Activated naive CD4-positive, alpha-beta T cell treated with anti-CD3 and anti-CD28 coated beads, Interleukin-2, amount 50 U/mL, for 16 hours (primary cell): ENCODE measurements around the gene CGGBP1.
"Not testable (repeated sequence)": the region's sequence is repeated elsewhere in the genome, so short reads cannot be mapped to it uniquely, and the experiment has no call there.

ENCODE experiments used
- DNase-seq: peaks from one replicate; pipeline ENCODE4 v3.0.0-alpha.2; 2020

Gene CGGBP1

GRCh38 chr3:88033808-88034207, 25.0 kb downstream of the CGGBP1 start:
- DNase-seq, result no peak

DNA sequence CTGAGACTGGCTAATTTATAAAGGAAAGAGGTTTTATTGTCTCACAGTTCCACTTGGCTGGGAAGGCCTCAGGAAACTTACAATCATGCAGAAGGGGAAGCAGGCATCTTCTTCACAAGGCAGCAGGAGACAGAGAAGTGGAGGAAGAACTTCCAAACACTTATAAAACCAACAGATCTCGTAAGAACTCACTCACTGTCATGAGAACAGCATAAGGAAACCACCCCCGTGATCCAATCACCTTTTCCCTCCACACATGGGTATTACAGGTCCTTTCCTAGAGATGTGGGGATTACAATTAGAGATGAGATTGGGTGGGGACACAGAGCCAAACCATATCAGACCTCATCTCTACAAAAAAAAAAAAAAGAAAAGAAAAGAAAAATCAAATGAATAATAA, 25.7 kb downstream of the CGGBP1 start:
- no peak for DNase-seq

DNA sequence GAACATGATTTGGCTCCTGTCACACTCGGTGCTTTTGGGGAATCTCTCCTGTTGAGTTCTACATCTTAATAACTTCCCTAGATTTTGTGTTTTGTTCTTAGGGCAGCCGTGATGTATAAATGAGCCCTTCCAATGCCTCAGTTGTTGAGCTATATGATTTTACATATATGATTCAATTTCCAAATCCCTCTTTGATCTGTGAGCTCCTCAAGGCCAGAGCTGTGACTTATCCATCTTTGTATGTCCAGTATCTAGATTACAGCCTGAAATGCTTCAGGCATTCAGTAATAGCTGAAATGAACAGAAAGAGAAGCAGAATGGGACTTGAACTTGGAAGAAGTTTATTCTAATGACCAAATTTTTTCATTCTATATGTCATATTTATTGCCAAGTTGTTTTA, 26.6 kb downstream of the CGGBP1 start:
- no peak for DNase-seq

GRCh38 chr3:88031642-88032077, 27.1 kb downstream of the CGGBP1 start:
- DNase-seq, result no peak

GRCh38 chr3:88030210-88030609, 28.6 kb downstream of the CGGBP1 start:
- no peak for DNase-seq

DNA sequence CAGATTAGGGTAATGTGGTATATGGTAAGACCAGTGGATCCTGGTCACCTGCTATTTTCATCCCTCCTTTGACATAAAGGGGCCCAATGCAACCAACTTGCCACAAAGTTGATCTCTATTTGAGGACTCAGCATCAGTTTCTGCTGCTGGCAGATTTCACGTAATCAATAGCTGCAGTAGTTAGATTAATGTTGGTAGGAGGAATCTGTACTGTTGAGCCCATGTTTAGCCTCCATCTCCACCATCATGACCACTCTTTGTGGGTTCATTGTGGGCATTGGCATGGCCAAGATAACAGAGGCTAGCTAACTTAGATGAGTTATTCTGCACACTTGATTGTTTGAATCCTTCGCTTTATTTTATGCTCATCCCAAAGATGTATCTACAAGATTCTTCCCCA, 29.9 kb downstream of the CGGBP1 start:
- no peak for DNase-seq

DNA sequence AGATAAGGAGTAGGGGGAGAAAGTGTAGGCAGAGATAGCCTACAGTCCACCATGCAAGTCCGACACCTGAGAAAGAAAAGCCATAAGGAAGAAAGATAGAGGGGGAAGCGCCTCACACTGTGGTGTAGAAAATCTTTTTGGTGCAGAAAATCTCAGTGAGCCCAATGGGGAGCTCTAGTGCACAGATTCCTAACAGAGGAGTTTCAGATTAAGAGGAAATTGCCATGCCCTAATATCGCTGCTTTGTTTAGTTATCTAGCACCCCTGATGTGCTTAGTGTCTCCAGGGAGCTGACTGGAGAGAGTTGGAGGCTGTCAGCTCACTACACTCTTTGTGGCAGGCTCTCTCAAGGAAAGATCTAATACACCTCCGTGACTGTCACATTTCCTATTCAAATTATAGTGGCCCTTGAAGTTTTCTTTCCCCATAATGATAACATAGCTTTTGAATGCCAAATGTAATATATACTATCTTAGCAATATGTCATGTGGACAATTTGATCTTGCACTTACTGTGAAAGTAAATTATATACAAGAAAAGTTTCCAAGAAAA, 33.7 kb downstream of the CGGBP1 start:
- DNase-seq, result no peak

DNA sequence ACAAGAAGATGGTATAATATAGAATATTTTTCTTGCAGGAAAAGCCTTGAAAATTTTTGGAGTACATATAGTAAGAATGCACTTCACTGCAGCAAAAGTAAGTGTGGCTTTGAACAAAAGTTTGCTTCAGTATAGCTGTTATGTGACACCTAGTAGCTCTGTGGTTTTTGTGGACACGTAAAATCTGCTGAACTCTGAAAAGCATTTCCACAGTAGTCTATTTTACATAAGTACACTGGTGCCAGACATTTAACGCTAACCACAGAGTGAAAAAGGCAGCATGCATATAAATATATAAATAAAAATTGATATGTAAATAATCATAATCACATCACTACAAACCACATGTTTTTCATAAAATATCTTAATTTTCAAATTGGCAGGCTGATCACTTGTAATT, 39.8 kb downstream of the CGGBP1 start:
- DNase-seq, result no peak

DNA sequence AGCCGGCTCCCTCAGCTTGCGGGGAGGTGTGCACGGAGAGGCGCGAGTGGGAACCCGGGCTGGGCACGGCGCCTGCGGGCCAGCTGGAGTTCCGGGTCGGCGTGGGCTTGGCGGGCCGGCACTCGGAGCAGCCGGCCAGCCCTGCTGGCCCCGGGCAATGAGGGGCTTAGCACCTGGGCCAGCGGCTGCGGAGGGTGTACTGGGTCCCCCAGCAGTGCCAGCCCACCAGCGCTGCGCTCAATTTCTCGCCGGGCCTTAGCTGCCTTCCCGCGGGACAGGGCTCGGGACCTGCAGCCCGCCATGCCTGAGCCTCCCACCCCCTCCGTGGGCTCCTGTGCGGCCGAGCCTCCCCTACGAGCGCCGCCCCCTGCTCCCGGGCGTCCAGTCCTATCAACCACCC, 43.1 kb downstream of the CGGBP1 start:
- DNase-seq, result not testable (repeated sequence)

DNA sequence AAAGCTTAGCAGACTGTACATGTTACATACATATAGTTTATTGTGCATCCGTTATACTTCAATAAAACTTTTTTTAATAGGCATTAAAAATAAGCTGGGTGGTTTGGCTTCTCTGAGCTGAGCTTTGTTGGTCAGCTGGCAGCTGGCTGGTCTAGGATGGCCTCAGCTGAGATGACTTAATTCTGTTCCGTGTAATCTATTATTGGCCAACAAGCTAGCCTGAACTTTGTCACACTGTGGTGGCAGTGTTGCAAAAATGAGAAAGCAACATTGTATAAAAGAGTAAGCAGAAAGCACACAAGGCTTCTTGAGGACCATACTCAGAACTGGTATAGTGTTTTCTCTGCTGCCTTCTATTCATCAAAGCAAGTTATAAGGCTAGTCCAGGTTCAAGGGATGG, 45.2 kb downstream of the CGGBP1 start:
- DNase-seq, result no peak

DNA sequence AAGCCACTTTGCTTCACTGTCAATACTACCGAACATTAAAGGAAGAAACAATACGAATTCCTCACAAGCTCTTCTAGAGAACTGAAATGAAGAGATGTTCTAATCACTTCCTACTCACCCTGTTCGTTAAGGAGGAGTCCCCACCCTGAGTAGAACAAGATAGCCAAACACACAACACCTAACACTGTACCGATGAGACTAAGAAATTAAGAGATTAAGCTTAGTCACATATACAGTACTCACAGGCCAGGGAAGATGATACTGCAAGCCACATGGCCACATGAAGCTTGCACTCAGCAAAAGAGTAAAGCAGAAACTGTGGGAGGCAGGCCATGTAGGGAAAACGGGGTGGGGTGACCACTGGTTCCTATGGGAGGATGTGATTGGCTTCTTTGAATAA, 48.0 kb downstream of the CGGBP1 start:
- DNase-seq, result no peak

GRCh38 chr3:88009066-88009465, 49.7 kb downstream of the CGGBP1 start:
- DNase-seq, result no peak

GRCh38 chr3:88005066-88005465, 53.7 kb downstream of the CGGBP1 start:
- no peak for DNase-seq

DNA sequence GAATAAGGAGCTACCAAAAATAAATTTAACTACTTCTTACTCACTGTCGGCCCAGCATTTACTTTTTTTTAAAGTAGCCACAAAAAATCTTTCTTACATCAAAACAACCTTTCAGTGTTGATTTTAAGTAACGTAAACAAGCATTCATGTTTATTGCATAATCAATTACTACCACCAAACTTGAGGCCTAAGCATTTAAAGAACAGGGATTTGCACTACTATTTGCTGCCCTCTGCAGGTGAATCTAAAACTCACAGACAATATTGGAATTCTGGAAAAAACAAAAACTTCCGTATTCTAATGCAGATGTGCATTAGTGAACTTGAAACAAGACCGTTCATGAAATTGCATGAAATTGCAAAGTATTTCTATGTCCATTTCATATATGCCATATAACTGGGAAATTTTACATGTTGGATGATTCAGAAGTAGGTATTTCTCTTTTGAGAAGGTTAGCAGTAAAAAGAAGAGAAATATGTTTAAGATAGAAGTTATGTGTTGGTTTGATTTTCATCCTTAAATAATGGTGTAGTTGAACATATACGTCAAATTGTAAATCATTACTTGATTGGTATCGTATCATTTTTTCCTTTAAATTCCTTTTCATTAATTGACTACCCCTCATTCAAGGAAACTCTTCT, 55.6 kb downstream of the CGGBP1 start:
- no peak for DNase-seq

DNA sequence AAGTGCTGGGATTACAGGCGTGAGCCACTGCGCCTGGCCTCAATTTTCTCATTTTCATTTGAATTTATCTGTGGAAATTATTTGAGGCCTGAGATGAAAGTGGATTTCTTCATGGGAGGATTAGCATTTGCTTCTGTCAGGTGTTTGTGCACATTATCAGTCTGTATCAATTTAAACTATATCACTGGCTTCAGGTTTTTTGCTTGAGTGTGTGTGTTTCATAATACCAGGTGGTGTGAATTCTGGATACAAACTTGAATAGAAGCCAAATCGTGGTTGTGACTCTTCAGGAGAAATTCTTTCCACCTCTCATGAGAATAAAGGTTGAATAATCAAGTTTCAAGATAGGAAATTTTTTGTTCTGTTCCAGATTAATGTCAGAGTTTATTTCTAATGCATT, 56.4 kb downstream of the CGGBP1 start:
- DNase-seq, result no peak
